IPS-11a (cell line): ENCODE results near the gene IL1RAPL1.

Experiments
- H3K4me3 ChIP-seq: one replicate; pipeline ENCODE4 v1.5.1; 2013; ENCODE audit warnings: low read depth, low read length, control low read depth

IL1RAPL1 gene

GRCh38 chrX:29851857-29852605, 1264.8 kb downstream of the IL1RAPL1 start:
- no peak overlapping the region for H3K4me3 ChIP-seq

GRCh38 chrX:29852767-29853166, 1265.5 kb downstream of the IL1RAPL1 start:
- no peak overlapping the region for H3K4me3 ChIP-seq

- H3K4me3 ChIP-seq, result no peak overlapping the region
Measured at GRCh38 chrX:29858714-29859113, 1271.5 kb downstream of the IL1RAPL1 start.

DNA sequence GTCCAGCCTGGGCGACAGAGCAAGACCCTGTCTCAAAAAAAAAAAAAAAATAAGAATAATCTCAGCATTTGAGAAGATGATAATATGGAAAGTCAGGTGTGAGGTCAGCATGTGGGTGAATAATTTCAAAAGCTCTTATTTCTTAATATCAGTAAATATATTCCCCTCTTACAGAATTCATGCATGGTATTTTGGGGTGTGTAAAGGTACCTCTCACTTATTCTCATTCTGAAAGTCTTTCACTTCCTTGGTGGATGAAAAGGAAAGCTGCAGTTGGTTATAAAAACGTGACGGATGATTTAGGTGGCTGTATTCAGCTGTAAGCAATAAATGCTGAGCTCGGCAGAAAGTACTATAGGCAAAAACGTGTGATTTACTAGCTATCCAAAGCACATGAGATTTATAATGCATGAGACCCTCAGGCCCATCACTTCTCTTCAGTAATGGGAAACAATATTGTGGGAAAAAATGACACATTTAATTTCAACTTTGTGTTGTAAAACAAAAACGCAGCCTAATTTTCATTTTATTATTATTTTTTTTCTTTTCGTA, 1275.0 kb downstream of the IL1RAPL1 start:
- H3K4me3 ChIP-seq, result no peak overlapping the region

DNA sequence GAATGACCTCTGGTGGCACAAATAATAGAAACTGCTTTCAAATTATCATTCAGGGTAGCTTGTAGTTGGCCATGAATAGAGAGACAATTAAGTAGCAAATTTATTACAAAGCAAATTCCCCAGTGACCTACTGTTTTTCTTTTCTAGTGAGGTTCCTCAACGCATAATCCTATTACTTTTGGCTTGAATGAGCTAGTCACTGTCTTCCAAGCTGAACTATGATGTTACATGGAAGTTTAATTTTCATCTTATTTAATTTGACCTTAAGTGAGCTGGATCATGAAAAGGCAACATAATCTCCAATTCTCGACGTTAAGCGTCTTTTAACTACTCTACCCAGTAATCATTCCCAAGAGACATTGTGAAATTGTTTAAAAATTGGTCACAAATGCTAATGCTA, 1280.7 kb downstream of the IL1RAPL1 start:
- no peak overlapping the region for H3K4me3 ChIP-seq

DNA sequence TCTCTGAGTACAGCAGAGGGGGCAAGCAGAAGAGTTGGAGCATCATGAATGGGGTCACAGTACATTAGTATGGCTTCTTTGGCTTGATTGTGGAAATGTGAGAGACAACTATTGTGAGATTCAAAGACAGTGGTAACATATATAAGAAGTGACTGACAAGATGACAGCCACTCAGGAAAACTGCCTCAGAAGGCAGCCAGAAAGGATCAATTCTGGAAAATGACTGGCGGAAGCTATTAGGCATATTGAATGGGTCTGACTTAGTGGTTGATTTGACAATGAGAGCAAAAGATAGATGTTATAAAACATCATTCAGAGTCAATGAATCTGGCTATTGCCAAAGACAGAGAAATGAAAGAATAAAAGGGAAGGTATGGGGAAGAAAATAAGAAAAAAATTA, 1282.6 kb downstream of the IL1RAPL1 start:
- H3K4me3 ChIP-seq, result no peak overlapping the region

DNA sequence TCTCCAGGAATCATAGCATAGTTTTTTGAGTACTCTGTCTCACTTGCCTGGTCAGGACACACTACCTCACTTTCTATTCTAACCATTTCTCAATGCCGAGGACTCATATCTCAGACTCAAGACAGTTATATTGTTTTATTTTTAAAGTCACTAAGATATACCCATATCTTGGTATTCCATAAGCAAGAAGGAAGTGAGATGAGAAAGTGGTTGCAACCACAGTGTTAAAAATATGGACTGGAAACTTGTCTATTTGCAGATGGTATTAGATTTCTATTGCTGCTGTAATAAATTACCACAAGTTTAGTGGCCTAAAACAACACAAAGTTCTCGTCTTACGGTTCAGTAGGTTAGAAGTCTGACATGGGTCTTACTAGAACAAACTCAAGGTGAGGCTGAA, 1283.4 kb downstream of the IL1RAPL1 start:
- H3K4me3 ChIP-seq, result no peak overlapping the region

DNA sequence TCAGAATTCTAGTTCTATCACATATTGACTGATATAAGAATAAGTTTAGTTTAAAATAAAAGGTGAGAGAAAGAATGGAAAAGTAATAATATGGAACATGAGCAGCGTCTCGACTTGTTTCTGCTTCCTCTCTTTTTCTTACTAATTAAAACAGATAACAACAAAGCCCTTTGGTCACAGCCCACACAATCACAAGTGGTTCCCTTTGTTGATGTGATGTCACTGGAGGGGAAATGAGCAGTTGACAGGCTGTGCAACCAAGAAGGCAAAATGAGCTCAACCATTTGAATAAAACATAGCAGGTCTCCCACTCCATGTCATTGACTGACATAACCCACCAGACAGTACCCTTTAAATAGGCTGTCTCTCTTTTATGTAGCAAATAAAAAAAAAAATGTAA, 1285.6 kb downstream of the IL1RAPL1 start:
- H3K4me3 ChIP-seq, result no peak overlapping the region

GRCh38 chrX:29876733-29877132, 1289.5 kb downstream of the IL1RAPL1 start:
- H3K4me3 ChIP-seq, result no peak overlapping the region

- H3K4me3 ChIP-seq, result no peak overlapping the region
Measured at GRCh38 chrX:29880977-29881376, 1293.7 kb downstream of the IL1RAPL1 start.

- H3K4me3 ChIP-seq, result no peak overlapping the region
Measured at GRCh38 chrX:29890004-29890403, 1302.8 kb downstream of the IL1RAPL1 start.

DNA sequence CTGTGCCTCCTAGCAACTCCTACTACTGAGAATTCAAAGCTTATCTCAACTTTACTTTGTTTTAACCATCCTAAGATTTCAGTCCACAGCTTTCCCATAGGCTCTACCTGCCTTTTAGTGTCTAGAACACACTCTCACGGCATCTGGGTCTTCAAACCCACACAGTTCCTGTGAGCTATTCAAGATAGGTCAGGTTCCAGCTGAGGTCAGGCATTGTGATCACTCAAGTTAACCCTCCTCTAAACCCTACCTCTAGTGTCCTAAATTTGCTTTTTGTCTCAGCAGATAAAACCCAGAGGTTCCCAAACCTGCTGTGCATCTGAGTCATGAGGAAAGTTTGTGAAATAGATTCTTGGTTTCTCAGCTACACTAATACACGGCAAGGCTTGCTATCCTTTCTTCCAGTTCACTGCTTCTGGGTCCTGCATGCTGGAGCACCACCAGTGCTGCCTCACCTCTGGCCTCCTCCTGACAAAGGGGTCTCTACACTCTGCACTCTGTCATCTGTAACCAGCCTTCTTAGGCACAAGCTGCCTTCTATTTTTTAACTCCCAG, 1303.5 kb downstream of the IL1RAPL1 start:
- no peak overlapping the region for H3K4me3 ChIP-seq

DNA sequence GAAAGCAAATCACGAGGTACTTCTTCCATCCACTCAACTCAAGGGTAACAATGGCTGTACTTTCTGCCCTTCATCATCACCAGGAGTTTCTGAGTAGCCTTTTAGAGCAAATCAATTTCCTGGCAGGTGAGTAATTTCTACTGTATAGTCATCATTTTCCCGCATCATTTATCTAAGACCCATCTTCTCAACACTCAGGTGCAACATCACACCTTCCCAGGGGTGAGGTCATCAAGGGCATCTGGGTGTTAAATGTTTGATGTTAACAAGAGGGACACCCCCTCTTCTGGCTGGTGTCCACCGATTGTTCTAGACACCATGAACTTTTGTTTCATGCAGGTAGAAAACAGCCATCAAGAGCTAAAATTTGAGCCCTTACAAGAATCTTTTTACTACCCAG, 1314.8 kb downstream of the IL1RAPL1 start:
- H3K4me3 ChIP-seq, result no peak overlapping the region

GRCh38 chrX:29903360-29903759, 1316.1 kb downstream of the IL1RAPL1 start:
- H3K4me3 ChIP-seq, result no peak overlapping the region

- H3K4me3 ChIP-seq, result no peak overlapping the region
Measured at GRCh38 chrX:29911673-29912072, 1324.4 kb downstream of the IL1RAPL1 start.

GRCh38 chrX:29913647-29914046, 1326.4 kb downstream of the IL1RAPL1 start:
- no peak overlapping the region for H3K4me3 ChIP-seq

DNA sequence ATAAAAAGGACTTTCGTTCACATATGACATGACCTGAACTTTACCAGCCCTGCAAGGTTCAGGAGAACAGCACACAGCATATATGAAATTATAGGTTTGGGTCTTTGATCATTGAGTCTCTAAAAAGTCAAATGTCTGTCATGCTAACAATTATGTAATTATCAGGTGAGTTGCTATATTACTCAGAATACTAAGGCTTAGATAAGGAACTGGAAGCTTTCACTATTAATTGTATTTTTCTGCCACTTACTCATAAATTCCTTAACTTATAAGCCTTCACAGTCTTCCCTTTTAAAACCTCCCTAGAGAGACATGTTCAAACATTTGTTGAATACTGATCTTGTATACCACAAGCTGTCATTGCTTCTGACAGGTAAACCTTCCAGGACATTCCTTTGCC, 1335.4 kb downstream of the IL1RAPL1 start:
- no peak overlapping the region for H3K4me3 ChIP-seq

- no peak overlapping the region for H3K4me3 ChIP-seq
Measured at GRCh38 chrX:29926056-29926455, 1338.8 kb downstream of the IL1RAPL1 start.

GRCh38 chrX:29926659-29927058, 1339.4 kb downstream of the IL1RAPL1 start:
- no peak overlapping the region for H3K4me3 ChIP-seq

GRCh38 chrX:29935455-29935854, 1348.2 kb downstream of the IL1RAPL1 start:
- no peak overlapping the region for H3K4me3 ChIP-seq

GRCh38 chrX:29940750-29941149, 1353.5 kb downstream of the IL1RAPL1 start:
- H3K4me3 ChIP-seq, result no peak overlapping the region

- H3K4me3 ChIP-seq, result no peak overlapping the region
Measured at GRCh38 chrX:29941287-29941686, 1354.0 kb downstream of the IL1RAPL1 start.

DNA sequence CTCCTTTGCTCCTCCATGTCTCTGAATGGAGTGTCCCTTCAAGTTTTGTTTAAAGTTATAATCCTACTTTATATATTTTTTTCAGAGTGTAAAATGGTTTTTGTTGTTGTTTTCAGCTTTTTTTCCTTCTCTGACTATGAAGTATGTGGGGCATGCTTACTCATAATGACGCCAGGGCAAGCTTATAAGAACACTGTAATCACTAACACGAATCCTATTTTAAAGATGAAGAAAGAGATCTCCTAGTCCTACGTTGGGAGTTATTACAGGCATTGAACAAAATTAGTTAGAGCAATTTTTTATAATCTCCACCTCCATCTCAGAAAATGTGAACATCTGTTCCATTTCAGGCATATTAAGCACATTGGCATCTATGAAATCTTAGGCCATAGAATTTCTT, 1360.0 kb downstream of the IL1RAPL1 start:
- no peak overlapping the region for H3K4me3 ChIP-seq
